Measurements from ENCODE around the gene ZNF280C.

- TF ChIP-seq EZH2 (IDR thresholded peaks at IDR 0.05; ENCODE audit: borderline replicate concordance, low read length) (no peak), CTCF (IDR thresholded peaks at IDR 0.05; ENCODE audit: low read length) (no peak)
These were observed 64.1 kb downstream of the ZNF280C start for GRCh38 chrX:130204647-130205046.
